Fibroblast of peridontal ligament (primary cell): ENCODE measurements around the gene PLAC8L1.

Experiments
- DNase-seq: peaks from one replicate; pipeline ENCODE4 v3.0.0-alpha.2; 2010; ENCODE audit errors: extremely low read depth

Gene PLAC8L1

DNA sequence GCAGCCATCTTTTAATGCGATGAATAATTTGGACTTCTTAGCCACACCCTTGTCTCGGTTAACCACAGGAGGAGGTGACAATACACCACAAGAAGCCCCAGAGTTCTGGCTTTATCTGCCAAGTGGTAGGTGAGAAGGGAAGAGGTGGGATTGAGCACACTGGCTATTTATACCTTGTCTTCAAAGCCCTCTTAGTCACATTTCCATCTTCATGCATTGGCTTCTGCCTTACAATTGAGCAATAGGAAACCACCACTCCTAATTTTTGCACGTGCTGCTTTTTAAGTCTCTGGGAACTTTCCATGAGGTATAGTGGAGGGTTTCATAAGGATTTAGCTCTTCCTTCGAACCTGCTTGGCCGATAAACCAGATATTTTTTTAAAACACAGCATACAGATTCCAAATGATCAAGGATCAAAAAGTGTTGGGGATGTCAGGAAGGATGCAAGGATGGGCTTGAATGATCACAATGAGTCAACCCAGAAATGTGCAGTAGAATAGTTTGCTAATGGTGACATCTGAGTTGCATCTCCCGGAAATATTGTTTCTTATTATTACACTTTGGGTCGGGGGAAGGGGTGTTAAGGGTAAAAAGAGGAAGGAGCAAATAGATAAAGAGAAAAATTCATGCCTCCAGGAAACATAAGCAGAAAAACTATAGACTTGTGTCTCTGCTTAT, 25.5 kb downstream of the PLAC8L1 start:
- DNase-seq, result no peak

DNA sequence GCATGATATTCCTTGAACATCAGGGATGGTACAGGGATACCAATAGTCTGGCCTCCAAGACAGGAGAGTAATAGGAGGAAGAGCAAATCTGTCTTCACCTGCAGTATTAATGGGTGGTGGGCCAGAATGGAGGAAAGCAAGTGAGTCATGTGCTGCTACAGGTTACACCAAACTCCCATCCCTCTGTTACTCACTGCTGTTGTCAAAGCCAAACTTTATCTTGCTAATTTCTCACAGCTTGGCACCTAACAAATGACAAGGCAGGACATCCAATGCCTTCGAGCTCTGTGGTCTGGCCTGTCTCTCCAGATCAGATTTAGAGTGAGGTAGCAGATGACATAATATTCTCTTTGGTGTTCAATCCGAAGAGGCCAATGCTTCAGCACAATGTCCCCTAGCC, 26.8 kb downstream of the PLAC8L1 start:
- DNase-seq, result no peak

DNA sequence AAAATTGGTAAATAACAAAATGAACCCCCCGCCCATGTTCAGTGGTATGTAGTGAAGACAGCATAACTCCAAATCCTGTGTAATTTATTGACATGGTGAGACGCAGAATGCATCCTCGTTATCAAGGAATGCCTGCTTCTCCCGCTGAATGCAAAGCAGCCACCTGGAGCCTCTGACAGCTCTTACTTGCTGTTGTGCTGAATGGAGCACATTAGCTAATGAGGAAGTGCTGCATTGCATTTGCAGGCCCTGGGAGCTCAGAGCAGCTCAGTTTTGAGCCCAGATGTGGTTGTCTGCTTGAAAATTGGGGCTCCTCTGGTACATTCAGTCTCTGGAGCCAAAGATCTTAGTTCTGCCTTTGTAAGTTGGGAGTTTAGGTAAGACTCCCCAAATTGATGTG, 28.9 kb downstream of the PLAC8L1 start:
- no peak for DNase-seq

DNA sequence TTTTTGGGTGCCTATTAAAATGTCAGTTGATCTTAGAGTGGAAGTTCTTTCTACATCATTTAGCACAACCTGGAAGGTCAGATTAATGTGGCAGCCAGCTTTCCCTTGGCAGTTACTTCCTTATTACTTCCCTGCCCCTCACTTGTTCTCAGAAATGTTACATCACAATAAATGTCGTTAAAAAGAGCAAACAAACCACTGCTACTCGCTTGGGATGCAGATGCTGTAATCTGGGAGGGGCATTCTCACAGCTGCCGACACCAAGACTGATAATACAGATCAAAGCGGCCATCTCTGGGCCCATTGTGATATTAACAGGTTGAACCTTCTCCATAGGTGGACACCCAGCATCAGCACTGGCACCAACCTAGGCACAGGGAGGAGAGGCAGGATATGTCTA, 29.3 kb downstream of the PLAC8L1 start:
- no peak for DNase-seq

DNA sequence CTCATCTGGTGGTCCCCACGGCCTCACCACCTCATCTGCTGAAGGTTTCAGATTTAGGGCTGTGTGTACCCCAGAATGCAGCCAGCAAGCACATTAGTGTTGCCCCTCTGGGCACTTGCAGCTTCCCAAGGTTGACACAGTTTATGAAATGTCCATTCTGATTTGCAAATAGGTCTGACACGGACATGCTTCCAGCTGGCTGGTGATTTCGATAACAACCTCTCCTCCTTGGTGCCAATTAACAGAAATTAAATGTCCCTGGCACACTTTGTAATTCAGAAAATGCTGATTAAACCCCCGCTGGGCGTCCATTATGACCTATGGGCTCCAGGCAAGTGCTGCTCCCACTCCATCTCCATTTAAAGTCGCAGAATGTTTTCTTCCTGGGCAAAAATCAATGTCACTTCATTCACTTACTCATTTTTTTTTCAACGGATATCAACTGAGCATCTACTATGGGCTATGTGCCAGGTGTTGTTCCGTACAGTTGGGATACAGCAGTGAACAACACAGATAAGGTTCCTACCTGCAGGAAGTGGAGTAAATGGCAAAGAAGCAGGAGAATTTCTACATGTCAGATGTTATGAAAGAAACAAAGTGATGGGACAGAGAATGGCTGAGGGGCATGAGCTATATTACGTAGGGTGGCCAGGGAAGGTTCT, 32.0 kb downstream of the PLAC8L1 start:
- DNase-seq, result no peak

DNA sequence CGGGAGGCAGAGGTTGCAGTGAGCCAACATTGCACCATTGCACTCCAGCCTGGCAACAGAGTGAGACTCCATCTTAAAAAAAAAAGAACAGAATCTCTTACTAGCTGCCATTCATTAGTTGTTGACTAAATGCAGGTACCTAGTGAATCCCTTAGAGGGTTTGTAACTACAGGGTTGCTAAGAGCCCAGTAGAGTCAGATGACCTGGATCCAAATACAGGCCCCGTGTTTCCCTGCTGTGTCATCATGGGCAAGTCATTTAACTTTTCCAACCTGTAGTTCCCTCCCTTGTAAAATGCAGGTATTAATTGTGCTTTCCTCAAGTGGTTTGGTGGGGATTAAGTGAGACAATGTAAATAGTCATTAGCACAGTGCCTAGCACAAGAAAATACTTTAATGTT, 32.8 kb downstream of the PLAC8L1 start:
- DNase-seq, result no peak

DNA sequence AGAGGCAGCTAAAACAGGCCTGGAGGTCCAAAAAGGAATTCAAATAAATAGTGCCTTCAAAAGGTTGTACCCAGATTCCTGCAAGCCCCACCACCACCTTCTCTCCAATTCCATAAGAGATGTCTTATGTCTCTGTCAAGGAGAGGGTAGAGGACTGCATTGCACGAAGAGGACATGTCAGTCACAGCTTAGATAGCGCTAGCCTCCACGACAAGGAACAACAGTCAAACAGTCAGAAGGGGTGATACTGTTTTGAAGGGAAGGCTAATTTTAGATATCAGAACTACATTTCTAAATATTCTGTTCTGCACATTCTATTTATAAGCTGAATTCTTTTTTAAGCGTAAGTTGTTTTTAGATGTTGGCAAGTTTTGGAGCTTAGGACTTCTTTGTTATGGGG, 34.2 kb downstream of the PLAC8L1 start:
- no peak for DNase-seq

DNA sequence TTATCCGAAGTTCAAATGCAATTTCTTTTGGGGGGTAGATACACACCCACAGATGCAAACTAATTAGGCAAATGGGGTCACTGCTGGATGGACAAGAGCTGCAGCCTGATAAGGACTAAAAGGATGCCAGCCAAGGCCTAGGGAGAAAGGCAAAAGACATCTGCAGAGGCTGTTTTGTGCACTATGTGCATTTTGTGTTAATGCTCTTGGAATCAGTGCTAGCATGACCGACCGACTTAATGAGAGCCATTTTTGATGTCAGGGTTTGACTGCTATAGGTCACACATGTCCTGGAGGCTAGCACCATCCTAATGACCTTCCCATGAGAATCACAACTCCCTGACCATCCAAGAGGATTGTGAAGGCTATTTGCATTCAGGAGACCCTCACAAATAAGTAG, 34.6 kb downstream of the PLAC8L1 start:
- no peak for DNase-seq

DNA sequence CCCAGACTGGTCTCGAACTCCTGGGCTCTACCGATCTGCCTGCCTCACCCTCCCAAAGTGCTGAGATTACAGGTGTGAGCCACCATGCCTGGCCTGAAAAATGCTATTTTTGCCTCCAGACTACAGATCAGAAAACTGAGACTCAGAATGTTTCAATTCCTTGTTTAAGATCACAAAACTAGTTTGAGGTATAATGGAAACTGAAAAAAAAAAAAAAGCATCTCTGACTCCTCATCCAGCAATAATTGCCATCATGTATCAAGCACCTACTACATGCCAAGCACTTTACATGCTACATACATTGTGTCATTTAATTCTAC, 35.6 kb downstream of the PLAC8L1 start:
- DNase-seq, result no peak

DNA sequence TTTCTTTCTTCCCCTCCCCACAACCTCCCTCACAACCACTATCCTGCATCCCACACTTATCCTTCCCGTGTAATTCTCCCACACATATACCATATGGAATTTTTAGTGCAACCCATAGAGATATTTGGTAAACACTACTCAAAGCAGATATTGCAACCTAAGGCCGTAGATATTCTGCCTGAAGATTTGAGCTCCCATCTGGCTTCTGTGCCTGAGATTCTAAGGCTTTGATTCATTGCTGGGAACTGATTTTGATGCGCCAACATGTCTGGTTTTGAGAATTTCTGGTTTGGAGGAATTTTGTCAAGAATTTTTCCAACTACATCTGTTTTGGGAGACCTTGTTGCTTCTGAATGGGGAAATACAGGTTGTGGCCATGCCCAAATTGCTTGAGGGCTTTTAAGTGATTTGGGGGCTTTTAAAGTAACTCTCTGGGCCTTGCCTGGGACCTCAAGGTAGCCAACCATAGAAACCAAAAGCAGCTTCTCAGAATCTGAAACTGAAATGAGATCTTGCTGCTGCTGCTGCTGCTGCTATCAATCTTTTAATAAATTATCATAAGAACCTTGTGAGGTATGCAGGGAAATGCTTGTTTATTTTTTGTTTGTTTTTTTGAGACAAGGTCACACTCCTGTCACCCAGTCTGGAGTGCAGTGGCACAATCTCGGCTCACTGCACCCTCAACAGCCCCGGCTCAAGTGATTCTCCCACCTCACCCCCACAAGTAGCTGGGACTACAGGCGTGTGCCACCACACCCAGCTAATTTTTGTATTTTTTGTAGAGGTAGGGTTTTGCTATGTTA, 36.2 kb downstream of the PLAC8L1 start:
- DNase-seq, result no peak

DNA sequence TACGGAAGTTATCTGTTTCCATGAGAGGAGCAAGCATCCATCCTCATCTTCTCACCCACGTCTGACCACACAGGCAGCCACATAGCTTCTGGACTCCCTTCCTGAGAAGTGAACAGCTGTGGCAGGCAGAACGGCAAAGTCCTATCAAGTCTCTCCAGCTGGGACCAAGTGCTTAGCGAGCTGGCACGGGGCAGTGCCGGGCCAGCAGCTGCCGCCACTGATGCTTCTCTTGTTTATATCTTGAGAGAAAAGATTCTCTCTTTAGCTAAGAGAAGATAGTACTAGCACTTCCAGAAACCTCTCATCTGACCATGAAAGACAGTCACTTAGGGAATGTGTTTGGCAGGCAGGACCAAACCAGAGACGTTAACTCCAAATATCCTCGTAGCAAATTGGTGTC, 37.2 kb downstream of the PLAC8L1 start:
- peak; percentile 3 for DNase-seq

DNA sequence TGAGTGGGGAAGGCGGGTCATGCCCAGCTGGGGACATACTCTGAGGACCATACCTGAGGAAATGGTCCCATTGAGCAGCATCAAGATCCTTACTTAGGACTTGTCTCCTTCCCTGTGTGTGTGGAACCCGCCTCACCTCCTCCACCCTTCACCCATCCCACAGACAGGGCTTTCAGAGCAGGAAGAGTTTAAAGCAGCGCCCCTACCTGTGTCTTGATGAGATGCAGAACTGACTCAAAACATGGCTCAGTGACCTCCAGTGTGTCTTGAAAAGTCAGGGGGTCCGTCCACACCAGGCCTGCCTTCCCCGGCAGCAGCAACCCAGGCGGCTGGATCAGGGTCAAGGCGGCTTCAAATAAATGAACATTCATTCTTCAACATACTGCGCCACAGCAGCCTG, 38.4 kb downstream of the PLAC8L1 start:
- DNase-seq, result no peak

DNA sequence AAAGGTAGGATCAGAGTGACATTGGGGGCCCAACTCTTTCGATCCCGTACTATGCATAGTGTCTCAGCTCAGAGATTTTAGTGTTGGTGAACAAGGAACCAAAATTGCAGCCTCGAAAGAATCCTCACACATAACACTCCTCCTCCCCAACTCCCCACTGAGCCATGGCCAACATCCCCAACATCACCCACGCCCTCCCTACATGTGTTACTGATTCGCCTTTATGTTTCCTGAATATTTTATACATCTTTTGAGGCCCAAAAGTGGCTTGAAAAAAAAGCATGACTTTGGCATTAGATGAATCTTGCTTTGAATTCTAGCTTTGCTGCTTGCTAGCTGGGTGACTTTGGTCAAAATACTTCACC, 45.2 kb downstream of the PLAC8L1 start:
- DNase-seq, result no peak

DNA sequence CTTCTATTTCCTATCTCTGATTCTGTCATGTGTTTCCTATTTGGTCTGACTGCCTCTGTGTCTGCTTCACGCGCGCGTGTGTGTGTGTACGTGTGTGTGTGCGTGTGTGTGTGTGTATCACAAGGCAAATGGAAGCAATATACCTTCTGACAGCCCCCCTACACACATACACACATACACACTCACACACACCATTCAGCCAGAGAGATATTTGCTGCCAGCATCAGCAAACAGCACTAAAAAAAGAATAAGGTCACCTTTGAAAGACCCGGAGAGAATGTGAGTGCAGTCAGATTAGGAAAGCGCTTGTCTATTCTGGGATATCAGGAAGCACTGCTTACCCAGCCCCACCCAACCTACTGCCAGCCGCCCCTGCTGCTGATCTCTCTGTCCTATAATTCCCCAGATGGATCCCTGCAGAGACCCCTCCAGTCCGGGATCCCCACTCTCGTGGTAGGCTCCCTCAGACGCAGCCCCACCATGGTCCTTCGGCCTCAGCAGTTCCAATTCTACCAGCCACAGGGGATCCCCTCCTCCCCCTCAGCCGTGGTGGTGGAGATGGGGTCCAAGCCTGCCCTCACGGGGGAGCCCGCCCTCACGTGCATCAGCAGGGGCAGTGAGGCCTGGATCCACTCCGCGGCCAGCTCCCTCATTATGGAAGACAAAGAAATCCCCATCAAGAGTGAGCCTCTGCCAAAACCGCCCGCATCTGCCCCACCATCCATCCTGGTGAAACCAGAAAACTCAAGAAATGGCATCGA, 45.7 kb downstream of the PLAC8L1 start:
- DNase-seq, result peak; percentile 36

DNA sequence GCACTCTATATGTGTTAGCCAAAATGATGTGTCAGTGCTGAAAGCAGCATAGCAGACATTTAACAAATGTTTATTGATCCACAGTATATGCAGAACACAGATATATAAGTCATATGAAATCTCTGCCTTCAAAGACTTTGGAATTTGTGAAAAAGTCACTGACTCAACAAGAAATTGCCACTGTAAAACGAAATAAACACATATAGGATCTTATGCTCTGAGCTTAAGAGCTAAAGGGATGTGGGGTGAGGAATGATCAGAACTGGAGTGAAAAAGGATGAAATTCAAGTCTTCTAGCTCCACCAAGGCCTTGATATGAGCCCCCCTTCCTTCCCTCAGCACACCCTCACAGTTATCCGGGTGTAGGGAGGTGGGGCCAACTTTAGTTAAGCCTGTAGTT, 49.9 kb downstream of the PLAC8L1 start:
- no peak for DNase-seq

DNA sequence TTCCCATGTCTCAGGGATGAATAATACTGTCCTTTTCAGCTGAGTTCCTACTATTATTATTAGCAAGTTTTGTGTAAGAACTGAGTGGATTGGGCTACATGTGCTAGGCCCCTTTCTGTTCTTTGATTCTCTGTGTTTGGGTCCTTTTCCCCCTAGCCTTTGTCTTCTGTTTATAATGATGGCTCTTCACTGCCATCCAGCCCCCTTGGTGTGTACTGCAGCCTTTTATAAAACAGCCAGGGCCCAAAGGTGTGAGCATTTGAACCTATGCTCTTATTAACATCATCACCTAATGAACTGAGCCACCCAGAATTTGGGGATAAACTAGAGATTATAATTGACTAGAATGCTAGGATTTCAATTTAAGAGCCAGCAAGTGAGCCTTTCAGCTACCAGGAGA, 52.6 kb downstream of the PLAC8L1 start:
- DNase-seq, result no peak

DNA sequence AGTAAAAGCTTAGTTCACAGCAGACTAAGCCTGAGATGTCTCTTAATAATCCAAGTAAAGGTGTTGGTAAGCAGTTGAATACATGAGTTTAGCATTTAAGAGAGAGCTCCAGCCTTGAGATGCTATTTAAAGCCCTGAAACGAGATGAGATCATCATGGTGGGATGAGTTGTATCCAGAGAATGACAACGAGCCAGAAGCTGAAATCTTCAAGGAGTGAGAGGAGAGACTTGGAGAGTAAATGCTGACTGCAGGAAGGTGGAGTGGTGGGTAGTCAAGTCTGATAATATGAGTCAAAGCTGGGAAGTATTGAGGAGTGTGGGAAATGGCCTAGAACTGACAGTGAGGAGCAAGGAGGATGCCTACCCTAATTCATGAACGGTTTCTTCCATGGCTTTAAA, 53.7 kb downstream of the PLAC8L1 start:
- peak; percentile 62 for DNase-seq

DNA sequence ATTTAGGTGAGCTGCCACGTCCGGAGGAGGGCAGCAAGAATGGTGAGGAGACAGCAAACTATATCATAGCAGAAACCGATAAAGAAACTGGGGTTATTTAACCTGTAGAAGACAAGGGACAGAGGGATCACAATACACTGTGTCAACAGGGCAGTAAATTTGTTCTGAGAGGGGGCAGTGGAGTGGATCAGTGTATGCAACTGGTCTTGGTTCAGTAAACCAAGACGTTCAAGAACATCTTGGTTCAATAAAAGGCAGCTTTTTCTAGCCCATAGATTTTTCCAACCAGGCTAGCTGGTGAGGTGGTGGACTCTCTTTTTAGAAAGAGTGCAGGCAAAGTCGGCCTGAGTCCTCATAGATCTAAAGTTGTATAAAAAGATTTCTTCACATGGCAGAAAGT, 55.3 kb downstream of the PLAC8L1 start:
- no peak for DNase-seq

DNA sequence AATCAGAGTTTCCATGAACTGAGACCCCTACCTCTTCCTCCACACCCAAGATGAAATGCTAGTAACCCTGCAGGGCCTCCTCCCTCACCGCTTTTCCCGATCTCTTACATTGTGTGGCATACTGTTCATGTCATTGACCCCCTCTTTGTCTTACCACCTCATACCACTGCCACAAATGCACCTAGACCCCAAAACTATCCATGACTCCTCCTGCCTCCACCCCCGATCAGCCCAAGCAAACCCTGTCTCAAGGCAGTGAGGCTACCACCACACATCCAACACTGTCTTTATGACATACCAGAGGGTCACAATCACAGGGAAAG, 55.7 kb downstream of the PLAC8L1 start:
- DNase-seq, result no peak

DNA sequence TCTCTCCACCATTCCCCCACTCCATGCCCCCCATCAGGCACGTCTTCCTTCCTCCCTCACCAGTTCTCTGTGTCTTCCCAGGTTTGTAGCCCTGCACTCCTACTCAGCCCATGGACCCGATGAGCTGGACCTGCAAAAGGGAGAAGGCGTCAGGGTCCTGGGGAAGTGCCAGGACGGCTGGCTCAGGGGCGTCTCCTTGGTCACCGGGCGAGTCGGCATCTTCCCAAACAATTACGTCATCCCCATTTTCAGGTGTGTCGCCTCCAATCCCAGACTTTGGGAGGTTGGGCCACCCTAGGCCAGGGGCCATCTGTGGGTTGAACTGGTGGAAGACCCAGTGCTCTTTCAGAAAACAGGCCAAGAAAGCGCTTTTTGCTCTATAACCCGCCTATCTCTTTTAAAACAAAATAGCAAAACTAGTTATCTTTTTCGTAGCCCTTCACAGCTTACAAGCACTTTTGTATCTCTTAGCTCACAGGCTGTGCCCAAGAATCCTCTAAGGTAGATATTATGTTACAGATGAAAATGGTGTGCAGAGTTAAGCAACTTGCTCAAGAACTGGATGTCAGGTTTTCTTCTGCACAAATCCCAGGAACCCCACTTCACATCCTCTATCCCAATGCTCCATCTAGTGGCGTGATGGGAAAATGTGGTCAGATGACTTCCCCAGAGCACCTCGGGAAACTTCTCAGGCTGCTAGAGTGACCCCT, 56.2 kb downstream of the PLAC8L1 start:
- DNase-seq, result peak; percentile 90

DNA sequence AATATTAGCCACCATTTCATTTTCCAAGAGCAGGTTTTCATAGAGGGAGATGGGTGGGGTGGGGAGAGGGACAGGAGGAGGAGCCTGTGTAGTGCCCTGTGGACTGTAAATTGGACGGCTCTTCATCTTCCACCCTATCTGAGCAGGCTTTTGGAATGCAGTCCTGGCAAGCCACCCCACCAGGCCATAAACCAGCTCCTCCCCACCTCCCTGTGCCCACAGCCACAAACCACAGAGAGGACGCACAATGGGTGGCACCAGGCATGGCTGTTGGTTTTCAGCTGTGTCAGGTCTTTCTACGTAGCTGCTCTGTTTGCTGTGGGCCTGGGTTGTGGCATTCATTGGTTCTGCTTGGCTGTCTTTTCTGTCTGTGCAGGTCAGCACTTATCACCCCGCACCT, 58.0 kb downstream of the PLAC8L1 start:
- DNase-seq, result no peak

DNA sequence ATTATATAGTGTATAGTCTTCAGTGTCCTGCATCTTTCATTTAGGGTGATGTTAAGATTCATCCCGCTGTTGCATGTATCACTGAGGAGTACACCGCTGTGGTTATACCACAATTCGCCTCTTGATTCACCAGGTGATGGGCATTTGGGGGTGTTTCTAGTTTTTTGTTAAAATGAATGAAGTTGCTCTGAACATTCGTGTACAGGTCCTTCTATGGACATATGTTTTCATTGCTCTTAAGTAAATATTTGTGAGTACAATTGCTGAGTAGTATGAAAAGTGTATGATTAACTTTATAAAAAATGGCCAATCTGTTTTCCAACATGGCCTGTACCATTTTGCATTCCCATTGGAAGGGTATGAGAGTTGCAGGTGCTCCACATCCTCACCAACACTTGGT, 61.7 kb downstream of the PLAC8L1 start:
- DNase-seq, result no peak
